Mammary epithelial cell (primary cell): Measurements from ENCODE around the gene PBLD.

ENCODE experiments used
- CTCF ChIP-seq, 2 donors: IDR thresholded peaks in 1 of 2; conservative IDR thresholded peaks in 1 of 2; 2 replicates each; pipeline ENCODE4 v1.5.1; 2011 to 2012; ENCODE audit warnings: inconsistent platforms in 2 of 2, low read length in 2 of 2, mild to moderate bottlenecking in 2 of 2, control low read depth in 1 of 2, low read depth in 1 of 2; ENCODE audit not compliant: insufficient read depth in 1 of 2; ENCODE audit errors: extremely low read depth in 1 of 2
- EZH2 ChIP-seq: IDR thresholded peaks from 2 replicates; pipeline ENCODE4 v1.6.1; 2012; ENCODE audit warnings: low read length, inconsistent platforms, borderline replicate concordance

DNA sequence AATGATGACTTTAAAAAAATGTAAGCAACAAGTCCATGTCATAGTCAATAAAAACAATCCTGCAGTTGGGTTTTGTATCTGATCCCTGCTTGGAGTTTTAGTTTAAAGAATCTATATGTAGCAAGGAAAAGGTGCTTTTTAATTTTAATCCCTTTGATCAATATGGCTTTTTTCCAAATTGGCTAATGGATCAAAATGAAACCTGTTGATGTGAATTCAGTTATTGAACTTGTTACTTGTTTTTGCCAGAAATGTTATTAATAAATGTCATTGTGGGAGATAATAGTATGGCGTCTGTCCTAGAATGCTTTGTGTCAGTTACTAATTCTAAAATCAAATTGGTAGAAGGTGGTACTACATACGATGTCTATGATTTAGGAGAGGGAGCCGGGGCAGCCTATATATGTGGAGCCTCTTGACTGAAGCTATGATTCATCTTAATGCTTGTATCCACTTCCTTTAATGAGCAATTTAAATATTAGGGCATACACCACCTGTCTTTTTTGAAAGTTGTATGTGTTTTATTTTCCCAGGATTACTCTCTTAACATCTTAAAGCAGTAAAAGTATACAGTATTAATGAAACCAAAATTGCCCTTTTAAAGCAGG lies 10.3 kb upstream of the PBLD start:
- TF ChIP-seq CTCF (conservative IDR thresholded peaks at IDR 0.05 in 1 of 2, IDR thresholded peaks at IDR 0.05 in 1 of 2; ENCODE audit: extremely low read depth in 1 of 2, insufficient read depth in 1 of 2, low read depth in 1 of 2, low read length in 2 of 2) = no peak
- no peak for TF ChIP-seq EZH2
